SH-SY5Y (cell line): ENCODE measurements around the gene GOLIM4.

ENCODE experiments used
- GATA2 ChIP-seq: IDR thresholded peaks from 2 replicates; pipeline ENCODE4 v1.6.1; 2011; ENCODE audit warnings: mild to moderate bottlenecking, low read depth, low read length
- GATA3 ChIP-seq: IDR thresholded peaks from 2 replicates; pipeline ENCODE4 v1.6.1; 2011; ENCODE audit warnings: low read depth, mild to moderate bottlenecking, low read length, moderate library complexity

GRCh38 chr3:168094877-168095610 is 680 bp downstream of the GOLIM4 start:
- no peak for TF ChIP-seq GATA2
- no peak for TF ChIP-seq GATA3
